ENCODE results near the gene REG4.

DNA sequence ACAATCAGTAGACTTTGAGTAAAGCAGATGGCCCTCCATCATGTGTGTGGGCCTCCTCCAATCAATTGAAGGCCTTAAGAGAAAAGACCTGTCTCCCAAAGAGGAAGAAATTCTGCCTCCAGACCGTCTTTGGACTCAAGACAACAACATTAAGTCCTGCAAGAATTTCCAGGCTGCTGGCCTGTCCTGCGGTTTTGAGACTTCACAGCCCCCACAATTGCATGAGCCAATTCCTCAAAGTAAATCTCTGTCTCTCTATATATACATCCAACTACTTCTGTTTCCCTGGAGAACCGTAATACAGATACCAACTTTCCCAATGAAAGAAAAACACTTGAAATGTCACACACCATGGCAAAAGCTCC is 16.4 kb downstream of the REG4 start:
- TF ChIP-seq EZH2 (IDR thresholded peaks at IDR 0.05) (no peak), POLR2AphosphoS5 (IDR thresholded peaks at IDR 0.05; ENCODE audit: borderline replicate concordance, low read depth, low read length) (no peak), FOXP2 (optimal IDR thresholded peaks at IDR 0.05; ENCODE audit: control extremely low read depth, extremely low read length, insufficient read depth) (no peak)

All from SK-N-MC (cell line).